Hematopoietic multipotent progenitor cell treated with erythropoietin and hydrocortisone succinate and interleukin-3 and kit ligand, for 15 days (in vitro differentiated cells): ENCODE measurements around the gene ADGRG2.

Source experiments
- DNase-seq: peaks from one replicate; pipeline ENCODE4 v3.0.0-alpha.2; 2015; ENCODE audit warnings: low spot score

ADGRG2 gene, protein sequence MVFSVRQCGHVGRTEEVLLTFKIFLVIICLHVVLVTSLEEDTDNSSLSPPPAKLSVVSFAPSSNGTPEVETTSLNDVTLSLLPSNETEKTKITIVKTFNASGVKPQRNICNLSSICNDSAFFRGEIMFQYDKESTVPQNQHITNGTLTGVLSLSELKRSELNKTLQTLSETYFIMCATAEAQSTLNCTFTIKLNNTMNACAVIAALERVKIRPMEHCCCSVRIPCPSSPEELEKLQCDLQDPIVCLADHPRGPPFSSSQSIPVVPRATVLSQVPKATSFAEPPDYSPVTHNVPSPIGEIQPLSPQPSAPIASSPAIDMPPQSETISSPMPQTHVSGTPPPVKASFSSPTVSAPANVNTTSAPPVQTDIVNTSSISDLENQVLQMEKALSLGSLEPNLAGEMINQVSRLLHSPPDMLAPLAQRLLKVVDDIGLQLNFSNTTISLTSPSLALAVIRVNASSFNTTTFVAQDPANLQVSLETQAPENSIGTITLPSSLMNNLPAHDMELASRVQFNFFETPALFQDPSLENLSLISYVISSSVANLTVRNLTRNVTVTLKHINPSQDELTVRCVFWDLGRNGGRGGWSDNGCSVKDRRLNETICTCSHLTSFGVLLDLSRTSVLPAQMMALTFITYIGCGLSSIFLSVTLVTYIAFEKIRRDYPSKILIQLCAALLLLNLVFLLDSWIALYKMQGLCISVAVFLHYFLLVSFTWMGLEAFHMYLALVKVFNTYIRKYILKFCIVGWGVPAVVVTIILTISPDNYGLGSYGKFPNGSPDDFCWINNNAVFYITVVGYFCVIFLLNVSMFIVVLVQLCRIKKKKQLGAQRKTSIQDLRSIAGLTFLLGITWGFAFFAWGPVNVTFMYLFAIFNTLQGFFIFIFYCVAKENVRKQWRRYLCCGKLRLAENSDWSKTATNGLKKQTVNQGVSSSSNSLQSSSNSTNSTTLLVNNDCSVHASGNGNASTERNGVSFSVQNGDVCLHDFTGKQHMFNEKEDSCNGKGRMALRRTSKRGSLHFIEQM

DNA sequence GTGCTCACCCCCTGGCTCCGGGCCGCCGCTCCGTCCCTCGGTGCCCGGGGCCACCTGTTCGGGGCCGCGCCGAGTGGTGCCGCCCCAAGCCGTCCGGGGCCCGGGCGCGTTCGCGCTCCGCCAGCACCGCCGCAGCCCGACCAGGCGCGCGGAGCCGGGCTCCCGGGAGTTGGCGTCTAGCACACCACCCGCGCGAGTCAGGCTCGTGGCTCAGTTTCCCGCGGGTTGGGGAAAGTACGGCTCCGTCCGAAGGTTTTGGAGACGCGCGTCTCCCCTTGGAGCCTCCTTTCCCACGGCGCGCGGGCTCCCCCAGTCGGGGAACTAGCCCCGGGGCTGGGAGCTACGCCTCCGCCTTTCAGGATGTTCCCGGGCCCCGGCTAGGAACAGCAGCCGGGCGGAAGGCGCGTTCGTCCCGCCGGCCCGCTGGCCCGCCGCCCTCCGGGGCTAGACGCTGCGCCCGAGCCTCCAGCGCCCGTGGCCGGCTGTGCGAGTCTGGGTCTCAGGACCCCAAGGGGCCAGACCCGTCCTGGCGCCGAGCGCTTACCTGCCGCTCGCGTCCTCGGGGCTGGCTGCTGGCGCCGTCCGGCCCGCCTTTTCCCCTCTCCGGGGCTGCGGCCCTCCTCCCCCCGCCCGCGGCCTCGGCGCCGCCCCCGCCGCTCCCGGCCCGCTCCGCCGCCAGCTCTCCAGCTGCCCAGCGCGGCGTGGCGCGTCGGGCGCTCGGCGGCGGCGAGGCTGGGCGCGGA is at the start of gene ADGRG2:
ADGRG2 (minus strand) TSS at position 571 of the 743 bp plus-strand sequence. CDS start 53,634 bp downstream, outside the sequence.
- no peak for DNase-seq

DNA sequence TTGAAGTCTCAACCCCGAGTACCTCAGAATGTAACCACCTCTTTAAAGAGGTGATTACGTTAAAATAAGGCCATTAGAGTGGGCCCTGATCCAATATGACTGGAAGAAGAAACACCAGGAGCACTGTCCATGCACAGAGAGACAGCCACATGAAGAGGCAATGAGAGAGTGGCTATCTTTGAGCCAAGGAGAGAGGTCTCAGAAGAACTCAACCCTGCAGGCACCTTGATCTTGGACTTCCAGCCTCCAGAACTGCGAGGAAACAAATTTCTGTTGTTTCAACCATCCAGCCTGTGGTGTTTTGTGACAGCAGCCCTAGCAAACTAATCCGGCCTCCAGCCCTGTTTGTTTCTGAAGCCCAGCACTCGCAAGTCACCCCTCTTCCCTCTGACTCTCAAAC is 46.3 kb upstream of the ADGRG2 start:
- DNase-seq = no peak

DNA sequence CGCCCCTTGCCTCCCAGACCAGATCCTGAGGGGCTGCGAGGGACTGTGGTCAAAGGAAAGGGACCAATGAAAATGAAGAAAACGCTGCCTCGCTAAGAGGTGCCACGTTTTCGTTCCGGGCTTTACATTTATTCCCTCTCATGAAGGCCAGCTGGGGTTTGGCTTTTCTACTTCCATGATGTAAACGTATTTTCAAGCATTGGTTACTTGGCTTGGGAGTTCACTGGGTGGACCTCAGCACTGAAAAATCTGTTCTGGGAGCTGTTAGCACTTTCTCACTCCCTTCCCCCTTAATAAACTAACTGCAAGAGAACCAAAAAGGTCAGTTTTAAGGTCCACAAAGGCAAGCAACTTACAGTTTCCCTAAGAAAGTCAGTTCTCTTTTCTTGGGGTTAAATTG is 40.6 kb upstream of the ADGRG2 start:
- no peak for DNase-seq

DNA sequence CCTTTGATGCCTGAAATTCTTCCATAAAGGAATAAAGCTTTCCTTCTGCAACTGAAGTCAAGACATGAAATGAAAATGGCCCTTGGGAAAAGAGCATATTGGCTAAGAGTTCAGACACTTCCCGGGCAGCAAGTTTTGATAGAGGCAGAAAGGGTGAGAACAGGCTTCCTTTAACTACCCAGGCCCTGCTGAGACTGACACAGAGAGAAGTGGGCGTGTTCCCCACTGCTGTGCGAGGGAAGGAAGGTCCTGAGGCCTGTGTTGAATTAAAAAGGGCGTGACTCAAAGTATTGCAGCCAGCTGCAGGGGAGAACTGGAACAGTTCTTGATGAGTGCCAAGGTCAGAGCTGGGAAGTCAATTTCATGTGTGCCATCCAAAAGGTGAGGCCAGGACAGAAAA is 33.9 kb upstream of the ADGRG2 start:
- no peak for DNase-seq

DNA sequence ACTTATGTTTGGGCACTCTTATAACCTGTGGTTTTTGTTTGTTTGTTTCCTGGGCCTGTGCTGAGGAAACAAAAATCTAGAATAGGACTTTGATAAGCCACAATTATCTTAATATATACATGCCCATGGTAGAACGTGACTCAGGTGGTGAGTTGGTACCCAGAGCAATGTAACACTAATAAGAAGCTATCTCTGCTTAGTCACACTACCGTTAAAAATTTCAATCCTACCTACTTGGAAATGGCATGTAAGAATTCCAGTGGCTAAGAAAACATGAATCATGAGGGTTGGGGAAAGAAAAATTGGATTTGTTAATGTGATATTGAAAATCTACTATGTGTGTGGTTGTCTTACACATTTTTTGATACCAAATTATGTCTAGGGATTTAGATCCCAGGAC is 30.5 kb upstream of the ADGRG2 start:
- DNase-seq = no peak

DNA sequence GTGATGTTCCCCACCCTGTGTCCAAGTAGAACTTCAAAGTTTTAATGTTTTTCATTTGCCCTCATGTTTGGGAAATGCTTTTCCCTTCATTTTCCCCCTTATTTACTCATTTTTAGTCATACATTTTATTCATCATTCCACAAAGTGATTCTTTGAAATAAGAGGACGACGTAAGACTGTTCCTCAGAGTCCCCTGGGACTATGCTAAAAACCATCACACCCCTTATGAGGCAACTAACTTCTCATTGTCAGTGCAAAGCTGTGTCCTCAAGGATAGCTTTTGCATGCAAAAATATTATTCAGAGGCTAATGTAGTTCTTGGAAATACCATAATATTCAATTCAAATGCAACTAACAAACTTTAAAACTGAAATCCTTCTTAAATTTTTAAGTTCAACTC is 14.8 kb upstream of the ADGRG2 start:
- DNase-seq = no peak

DNA sequence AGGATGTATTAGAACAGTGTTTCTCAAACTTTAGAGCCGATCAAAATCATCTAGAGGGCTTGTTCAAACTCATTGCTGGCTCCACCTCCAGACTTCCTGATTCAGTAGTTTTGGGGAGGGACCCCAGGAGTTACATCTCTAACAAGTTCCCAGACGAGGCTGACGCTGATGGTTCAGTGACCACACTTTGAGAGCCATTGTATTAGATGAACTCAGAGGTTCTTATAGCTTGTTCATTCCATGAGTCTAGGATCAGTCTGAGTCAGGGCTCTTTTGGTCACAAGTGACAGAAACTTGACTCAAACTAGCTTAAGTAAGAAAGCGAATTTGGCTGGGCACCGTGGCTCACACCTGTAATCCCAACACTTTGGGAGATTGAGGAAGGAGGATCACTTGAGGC is 11.5 kb upstream of the ADGRG2 start:
- no peak for DNase-seq

DNA sequence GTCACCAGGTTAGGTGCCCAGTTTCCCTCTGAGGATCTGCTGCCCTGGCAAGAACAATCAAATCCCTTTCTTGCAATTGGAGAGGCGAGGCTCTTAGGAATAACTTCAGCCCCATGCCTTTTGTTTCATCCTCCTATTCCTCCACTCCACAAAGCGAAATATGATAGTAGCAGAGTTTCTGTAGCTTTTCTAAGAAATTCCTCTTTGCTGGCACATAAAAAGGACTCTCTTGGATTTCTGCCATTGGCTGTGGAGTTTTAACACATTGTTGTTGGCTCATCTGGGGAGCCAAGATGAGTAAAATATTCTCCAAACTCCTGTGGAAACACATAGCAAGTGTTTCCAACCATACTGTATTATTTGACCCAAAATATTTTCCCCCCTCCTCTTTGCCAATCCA is 11.0 kb upstream of the ADGRG2 start:
- DNase-seq = no peak

DNA sequence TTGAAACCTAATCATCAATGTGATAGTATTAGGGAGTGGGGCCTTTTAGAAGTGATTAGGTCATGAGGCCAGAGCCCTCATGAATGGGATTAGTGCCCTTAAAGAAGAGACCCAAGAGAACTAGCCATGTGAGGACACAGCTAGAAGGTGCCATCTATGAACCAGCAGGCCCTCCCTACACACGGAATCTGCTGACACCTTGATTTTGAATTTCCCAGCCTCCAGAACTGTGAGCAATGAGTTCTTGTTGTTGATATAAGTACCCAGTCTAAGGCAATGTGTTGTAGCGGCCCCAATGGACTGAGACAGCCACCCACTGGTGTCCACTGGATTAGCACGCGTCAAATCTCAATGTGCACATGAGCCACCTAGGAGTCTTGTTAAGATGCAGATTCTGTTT is 8.4 kb upstream of the ADGRG2 start:
- no peak for DNase-seq

DNA sequence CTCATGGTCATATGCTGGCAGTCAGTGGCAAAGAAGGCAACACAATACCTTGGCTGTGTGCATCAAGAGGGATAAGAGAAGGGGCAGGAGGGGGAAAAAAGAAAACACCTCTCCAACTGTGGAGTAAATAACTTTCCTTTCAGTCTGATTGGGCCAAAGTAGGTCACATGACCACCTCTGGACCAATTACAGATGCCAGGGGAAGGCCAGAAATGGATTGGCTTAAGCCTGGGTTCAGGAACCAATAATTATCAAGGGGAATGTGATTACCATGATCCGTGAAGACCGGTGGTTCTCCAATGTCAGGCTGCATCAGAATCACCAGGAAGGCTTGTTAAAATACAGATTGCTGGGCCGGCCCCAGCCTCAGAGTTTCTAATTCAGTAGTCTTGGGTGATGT is 7.4 kb upstream of the ADGRG2 start:
- no peak for DNase-seq

DNA sequence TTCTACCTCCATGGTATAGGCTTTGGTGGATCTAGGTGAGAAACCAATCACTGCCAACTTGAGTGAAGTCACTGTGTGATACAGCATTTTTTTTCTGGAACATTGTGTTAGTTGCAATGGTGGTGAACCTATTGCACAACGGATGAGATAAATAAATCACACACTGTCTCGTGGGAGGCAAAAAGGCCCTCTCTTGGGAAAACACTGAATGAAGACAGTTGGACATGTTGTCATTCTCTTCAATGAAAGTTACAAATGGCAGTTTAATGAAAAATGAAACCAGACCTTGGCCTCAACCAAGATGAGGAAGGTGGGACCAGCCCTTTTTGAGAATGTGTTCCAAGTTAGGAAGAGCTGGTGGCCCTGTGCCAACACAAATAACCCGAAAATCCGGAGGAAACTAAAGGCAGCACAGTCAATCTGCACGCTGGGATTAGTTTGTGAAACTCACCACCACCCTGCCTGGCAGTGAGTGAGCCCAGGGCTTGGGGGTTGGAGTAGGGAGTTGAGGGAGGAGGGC is 5.4 kb upstream of the ADGRG2 start:
- DNase-seq = no peak

DNA sequence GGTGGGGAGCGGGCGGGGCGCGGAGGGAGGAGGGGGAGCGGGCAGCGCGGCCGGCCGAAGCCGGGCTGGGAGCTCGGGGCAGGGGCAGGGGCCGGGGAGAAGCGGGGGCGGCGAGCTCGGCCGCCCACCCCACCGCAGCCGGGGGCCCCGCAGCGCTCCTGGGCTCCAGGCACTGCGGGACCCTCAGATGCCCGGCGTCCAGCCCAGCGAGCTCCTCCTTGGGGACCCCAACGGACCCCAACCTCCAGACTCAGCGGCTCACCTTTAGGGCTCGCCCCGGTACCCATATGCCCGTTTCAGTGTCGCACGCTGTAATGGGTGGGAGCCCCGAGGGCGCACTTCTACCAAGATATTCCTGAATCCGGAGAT is 357 bp upstream of the ADGRG2 start:
- DNase-seq = no peak

DNA sequence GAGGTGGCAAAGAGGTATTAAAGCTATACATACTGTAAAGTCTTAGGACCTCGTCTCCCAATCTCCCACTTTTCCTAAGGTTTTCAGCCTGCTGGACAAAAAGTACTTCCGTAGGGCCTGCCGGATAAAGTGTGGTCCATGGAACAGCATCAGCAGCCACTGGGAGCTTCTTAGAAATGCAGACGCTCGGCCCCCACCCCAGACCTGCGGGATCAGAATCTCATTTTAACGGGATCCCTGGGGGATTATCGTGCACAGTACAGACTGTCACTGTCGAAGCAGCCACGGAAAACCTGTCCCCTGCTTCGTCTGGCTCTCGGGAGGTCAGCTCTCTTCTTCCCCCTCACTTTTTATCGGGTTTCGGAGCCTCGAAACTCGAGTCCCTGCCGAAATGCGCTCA is 802 bp downstream of the ADGRG2 start:
- no peak for DNase-seq

DNA sequence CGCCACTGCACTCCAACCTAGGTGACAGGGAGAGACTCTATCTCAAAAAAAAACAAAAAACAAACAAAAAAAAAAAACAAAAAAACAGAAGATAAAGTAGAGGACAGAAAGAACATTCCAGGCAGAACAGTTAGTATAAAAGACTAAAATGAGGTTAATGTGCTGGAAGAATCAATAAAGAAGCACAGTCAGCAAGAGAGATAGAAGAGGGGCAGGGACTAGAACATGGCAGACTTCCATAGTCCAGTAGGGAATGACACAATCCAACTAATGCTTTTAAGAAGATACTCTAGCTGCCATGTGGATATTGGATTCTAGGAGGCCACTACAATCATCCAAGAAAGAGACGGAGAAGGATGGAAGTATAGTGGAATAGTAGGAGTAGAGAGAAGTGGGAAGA is 11.6 kb downstream of the ADGRG2 start:
- DNase-seq = no peak

DNA sequence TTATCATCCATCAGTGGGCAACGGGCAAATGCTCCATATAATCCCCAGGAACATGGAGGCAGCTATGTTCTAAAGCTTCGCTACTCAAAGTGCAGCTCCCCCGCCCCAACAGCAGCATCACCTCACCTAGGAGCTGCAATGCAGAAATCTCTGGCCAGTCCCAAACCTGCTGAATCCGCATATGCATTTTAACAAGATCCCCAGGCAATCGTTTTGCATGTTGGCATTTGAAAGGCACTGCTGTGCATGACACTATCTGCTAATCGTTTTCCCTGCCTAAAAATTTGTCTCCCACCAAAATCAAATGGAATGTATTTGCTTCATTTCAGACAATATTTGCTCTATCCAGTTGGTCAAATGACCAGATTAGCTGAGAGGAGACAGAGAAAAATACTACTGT is 15.2 kb downstream of the ADGRG2 start:
- no peak for DNase-seq

DNA sequence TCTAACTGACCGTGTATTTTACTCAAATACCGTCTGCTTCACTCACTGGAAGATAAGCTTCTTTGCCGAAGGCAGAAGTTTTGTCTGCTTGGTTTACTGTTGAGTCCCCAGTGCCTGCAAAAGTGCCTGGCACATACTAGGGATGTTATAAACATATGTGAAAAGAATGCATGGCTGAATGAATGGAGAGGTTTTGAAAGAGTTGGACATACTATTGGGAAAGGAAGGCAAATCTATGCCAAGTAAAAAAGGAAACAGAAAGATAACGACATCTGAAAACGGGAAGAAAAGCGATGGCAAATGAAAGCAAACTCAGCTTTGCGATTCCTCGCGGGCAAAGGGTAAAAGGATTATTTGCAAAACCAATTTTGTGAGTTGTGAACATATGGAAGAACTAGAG is 21.7 kb downstream of the ADGRG2 start:
- no peak for DNase-seq

DNA sequence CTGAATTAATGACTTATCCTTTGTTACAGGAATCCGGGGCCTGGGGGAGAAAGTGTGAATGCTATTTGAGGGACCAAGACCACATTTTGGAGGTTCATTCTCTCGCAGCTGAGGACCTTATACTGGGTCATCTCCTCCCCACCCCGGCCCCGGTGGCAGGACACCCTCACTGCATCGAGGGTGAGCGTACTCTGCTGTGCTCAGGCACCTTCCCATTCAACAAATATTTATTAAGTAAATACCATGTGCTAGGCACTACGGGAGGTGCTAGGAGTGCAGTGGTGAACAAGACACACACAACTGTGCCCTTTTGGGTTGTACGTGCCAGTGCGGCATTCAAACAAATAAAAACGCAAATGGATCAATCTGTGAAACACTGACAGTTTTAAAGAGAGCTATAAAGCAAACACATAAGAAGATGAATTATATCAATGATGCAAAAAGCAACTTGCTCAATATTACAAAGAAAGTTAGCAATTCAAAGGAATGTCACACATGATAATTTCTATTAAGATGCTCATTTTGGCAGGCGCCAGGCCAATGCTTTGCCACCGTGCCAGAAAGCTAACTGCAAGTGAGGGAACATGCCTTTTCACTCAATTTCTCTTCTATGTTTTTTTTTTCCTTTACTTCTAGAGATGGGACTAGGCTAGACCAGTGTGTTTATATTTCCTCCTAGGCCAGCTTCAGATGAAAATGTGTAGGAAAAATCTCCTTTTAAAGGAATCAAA is 24.6 kb downstream of the ADGRG2 start:
- no peak for DNase-seq

DNA sequence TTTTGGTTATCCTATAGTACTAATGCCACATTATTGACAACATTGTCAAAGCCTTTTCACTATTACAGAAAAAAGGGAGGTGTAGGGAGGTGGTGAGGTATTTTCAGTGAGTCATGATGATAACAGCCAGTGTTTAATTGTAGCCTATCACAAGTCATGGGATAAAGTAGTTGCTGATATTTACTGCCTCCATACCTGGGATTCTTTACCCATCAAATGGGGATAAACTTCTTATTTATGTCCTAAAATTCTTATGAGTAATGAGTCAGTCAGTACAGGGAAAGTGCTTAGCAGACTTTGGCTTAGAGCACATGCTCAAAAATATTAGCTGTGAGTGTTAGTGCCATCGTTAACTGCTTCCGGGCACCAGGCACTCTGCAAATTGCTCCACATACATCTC is 25.7 kb downstream of the ADGRG2 start:
- no peak for DNase-seq

DNA sequence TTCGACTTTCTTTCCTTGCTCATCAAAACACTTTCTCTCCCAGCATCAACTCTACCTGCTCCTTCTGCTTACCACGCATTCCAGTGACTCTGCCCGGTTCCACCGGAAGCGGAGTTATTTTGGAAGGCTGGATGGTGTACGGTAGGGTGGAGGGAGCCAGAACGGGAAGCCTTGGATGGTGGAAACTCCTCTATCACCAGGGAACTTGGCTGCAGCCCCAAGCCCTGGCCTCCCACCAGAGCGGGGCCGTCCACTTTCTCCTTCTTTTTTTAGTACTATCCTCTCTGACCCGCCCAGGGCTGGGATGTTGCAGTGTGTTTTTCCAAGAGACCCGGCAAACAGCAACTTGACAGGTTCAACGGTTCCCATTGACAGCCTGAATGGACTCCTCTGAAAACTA is 27.6 kb downstream of the ADGRG2 start:
- no peak for DNase-seq

DNA sequence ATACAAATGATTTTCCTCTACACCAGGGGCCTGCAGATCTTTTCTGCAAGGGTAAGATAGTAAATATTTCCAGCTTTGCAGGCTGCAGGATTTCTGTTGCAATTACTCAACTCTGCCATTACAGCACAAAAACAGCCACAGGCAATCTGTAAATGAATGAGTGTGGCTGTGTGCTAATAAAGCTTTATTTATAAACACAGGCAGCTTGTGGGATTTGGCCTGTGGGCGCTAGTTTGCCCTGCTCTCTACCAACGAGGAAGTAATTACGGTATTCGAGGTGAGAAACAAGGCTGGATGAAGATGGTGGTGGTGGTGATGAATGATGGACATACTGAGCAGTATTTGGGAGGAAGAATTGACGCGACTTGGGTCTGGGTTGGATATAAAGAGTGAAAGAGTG is 30.7 kb downstream of the ADGRG2 start:
- no peak for DNase-seq

DNA sequence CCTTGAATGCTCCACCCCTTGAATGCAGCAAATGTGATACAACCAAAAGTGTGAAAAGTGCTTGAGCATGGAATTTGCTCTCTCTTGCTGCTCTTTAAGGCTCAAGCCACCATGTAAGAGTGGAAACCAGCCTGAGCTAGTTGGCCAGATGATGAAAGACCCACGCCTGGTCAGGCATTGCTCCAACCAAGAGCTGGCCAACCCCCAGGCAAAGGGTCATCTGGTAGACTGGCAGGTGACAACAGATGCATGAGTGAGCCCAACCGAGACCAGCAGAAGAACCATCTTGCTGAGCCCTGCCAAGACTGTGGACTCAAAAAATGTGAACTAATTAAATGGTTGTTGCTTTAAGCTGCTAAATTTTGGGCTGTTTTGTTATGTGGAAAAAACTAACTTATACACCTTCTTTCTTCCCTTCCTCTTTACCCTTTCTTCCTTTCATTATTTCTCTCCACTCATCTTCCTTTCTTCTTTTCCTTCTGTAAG is 32.7 kb downstream of the ADGRG2 start:
- no peak for DNase-seq
